ENCODE measurements around the gene HOXC9. TPM values are rescaled to one million over a fixed set of nuclear protein-coding genes. Genes with fewer than 3 reads are reported as not detected.

Gene HOXC9
- total RNA-seq, 2 experiments from 2014 or later: not detected

DNA sequence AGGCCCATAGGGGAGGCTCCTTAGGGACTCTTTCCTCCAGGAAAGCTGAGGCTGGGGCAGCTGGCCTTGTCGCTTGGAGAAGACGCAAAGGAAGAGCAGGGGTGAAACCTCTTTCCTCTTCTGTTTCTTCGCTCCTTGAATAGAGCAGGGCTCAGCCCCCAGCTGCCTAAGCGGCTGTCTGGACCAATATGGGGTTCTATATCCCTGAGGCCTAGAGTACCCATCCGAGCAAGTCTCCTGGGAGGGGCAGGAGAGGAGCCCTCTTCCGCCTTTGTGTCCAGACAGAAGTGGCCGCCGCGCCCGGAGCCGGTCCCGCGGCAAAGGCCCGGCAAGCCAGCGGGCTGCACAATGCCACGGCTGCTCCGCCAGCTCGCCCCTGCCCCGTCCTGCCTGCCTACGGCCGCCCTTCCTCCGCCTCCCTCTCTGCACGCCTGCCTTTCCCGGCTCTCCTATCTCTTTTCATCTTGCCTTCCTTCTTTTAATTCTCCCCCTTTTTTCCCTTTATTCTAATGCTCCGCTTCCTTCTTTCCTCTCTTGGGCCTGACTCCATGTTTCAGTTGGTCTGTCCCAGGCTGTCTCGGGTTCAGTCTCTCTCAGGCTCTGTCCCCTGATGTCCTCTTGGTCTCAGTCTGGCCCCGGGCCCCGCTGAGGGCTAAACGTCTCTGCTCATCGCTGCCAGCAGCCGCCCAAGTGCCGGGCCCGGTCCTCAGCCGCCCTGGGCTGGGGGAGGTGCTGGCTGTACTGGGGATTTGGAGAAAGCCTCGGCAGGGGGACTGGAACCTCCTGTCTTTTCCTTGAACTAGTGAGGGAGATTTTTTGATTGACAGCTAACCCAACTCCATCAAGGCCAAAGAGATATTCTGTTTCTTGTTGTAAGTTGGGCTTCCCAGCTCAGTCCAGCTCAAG, 2.5 kb upstream of the HOXC9 start:
- peaks cover 96% of the 10 kb centered on the region for H3K27me3 Mint-ChIP-seq

GRCh38 chr12:53998110-53998899, 1.7 kb upstream of the HOXC9 start:
- Mint-ChIP-seq H3K4me3 (no peak overlapping the region), H3K27ac (no peak overlapping the region), H3K4me1 (peaks cover 14% of the 10 kb centered on the region), H3K27me3 (peaks cover 97% of the 10 kb centered on the region), H3K9me3 (ENCODE audit: low read depth) (no peaks in the 10 kb centered on the region), H3K36me3 (peaks cover 1% of the 10 kb centered on the region)
- no peak for DNase-seq
- ATAC-seq: no peak
- CTCF ChIA-PET: interaction anchor here (1.1 to 6.1 kb wide), 9 partner anchors 7 to 210 kb away, joined by 3 to 41 read pairs (median 6); partner anchors contain the start of genes HOXC10, HOXC5 and HOXC8

More for the DNA sequence above, 2.5 kb upstream of the HOXC9 start:
- H3K9me3 Mint-ChIP-seq (ENCODE audit: low read depth): no peaks in the 10 kb centered on the region
- ATAC-seq: no peak
- no peak for DNase-seq
- peaks cover 1% of the 10 kb centered on the region for H3K36me3 Mint-ChIP-seq
- H3K27ac Mint-ChIP-seq: no peak overlapping the region
- peaks cover 14% of the 10 kb centered on the region for H3K4me1 Mint-ChIP-seq
- CTCF ChIA-PET: interaction anchor here (1.3 to 6.1 kb wide), 7 partner anchors 8 to 210 kb away, joined by 4 to 41 read pairs (median 7); partner anchors contain the start of genes HOXC10, HOXC5 and HOXC8
- no peak overlapping the region for H3K4me3 Mint-ChIP-seq

DNA sequence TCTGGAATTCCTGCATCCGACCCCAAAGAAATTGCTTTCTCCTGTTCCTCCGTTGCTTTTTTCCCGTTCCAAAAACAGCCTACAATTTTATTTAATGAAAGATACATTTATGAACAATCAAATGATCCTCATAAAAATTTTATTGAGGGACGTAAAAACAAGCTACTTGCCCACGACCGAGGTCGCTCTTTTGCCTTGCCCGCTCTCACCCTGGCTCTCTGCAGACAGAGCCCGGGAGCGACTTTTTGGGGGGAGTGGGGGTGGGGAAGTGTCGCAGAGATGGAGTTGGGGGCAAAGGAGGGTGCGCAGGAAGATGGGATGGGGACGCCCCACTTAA, 1.1 kb upstream of the HOXC9 start:
- peaks cover 1% of the 10 kb centered on the region for H3K36me3 Mint-ChIP-seq
- H3K4me1 Mint-ChIP-seq: peaks cover 14% of the 10 kb centered on the region
- no peak overlapping the region for H3K4me3 Mint-ChIP-seq
- DNase-seq: no peak
- no peaks in the 10 kb centered on the region for H3K9me3 Mint-ChIP-seq (ENCODE audit: low read depth)
- CTCF ChIA-PET: interaction anchor here (1.1 to 6.1 kb wide), 7 partner anchors 10 to 209 kb away, joined by 3 to 41 read pairs (median 6); partner anchors contain the start of genes HOXC10, HOXC5 and HOXC8
- no peak overlapping the region for H3K27ac Mint-ChIP-seq
- H3K27me3 Mint-ChIP-seq: peaks cover 97% of the 10 kb centered on the region
- no peak for ATAC-seq

DNA sequence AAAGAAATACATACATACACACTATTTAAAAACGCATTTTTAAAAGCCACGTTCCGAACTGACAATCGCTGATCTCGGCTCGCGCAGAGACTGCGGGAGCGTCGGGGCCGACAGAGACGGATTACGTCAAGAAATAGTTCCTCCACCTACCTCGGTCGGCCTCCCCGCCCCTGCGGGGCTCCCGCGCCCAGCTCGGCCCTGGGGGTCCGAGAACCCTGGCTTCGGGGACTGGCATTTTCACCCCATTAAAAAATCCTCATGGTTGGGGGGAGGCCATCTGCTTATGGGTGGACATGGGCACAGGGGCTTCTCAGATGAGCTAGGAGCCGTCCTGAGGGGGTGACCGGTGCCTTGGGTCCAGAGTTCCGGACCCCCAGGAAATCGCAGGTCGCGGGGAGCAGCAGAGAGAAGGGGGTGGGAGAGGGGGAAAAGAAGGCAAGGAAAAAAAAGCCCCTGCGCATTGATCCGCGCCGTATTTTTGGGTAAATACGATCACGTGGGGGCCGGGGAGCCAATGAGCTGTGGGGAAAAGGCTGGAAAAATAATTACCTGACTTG, 324 bp upstream of the HOXC9 start:
- H3K36me3 Mint-ChIP-seq: peaks cover 1% of the 10 kb centered on the region
- H3K4me3 Mint-ChIP-seq: peak overlapping the region; percentile 42
- peaks cover 97% of the 10 kb centered on the region for H3K27me3 Mint-ChIP-seq
- ATAC-seq (no peak), DNase-seq (no peak)
- no peak overlapping the region for H3K27ac Mint-ChIP-seq
- peaks cover 14% of the 10 kb centered on the region for H3K4me1 Mint-ChIP-seq
- CTCF ChIA-PET: interaction anchor here (0.6 to 6.1 kb wide), 13 partner anchors 9 to 243 kb away, joined by 3 to 41 read pairs (median 3); partner anchors contain the start of genes HOXC10, HOXC5 and HOXC8
- H3K9me3 Mint-ChIP-seq (ENCODE audit: low read depth): no peaks in the 10 kb centered on the region

- Mint-ChIP-seq H3K4me1 (peaks cover 15% of the 10 kb centered on the region), H3K4me3 (no peak overlapping the region), H3K9me3 (ENCODE audit: low read depth) (no peaks in the 10 kb centered on the region), H3K27ac (no peak overlapping the region), H3K27me3 (peaks cover 98% of the 10 kb centered on the region), H3K36me3 (no peaks in the 10 kb centered on the region)
- DNase-seq (no peak), ATAC-seq (no peak)
- CTCF ChIA-PET: interaction anchor here (1.0 to 8.4 kb wide), 5 partner anchors 15 to 200 kb away, joined by 3 to 136 read pairs (median 11); partner anchors contain the start of genes HOXC10, HOXC5 and SMUG1
Observed at GRCh38 chr12:54001283-54002187, 1.6 kb downstream of the HOXC9 start.

- H3K9me3 Mint-ChIP-seq (ENCODE audit: low read depth): no peaks in the 10 kb centered on the region
- CTCF ChIA-PET: interaction anchor here (3.5 to 8.4 kb wide), 4 partner anchors 16 to 205 kb away, joined by 11 to 136 read pairs (median 68); partner anchors contain the start of genes HOXC10 and SMUG1
- no peak overlapping the region for H3K27ac Mint-ChIP-seq
- no peak for DNase-seq
- H3K4me1 Mint-ChIP-seq: peaks cover 15% of the 10 kb centered on the region
- no peak overlapping the region for H3K4me3 Mint-ChIP-seq
- no peaks in the 10 kb centered on the region for H3K36me3 Mint-ChIP-seq
- ATAC-seq: no peak
- H3K27me3 Mint-ChIP-seq: peaks cover 98% of the 10 kb centered on the region
Observed at GRCh38 chr12:54002278-54002914, 2.4 kb downstream of the HOXC9 start.

DNA sequence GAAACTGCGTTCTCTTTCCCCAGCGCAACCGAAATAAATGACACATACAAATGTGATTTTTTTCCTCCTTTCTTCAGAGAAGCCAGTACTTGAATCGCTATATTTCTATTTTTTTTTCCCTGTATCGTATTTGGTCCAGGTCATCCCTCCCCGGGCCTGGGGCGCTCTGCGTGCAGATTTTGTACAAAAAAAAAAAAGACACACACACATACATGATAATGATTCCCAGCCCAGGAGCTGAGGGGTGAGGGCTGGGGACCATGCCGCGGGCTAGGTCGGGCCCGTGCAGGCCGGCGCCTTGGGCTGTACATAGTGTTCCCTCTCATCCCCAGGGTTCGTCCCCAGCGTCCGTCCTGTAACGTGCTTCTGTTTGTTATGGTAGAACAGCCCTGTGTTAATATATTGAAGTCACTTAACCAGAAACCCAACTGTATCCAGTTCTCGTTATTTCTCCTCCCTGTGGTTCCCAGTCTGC, 3.0 kb downstream of the HOXC9 start:
- CTCF ChIA-PET: interaction anchor here (1.2 to 8.4 kb wide), 6 partner anchors 16 to 204 kb away, joined by 3 to 136 read pairs (median 27); partner anchors contain the start of genes HOXC10 and SMUG1
- no peaks in the 10 kb centered on the region for H3K9me3 Mint-ChIP-seq (ENCODE audit: low read depth)

GRCh38 chr12:54003625-54004024, 3.7 kb downstream of the HOXC9 start:
- H3K4me3 Mint-ChIP-seq: no peak overlapping the region
- H3K36me3 Mint-ChIP-seq: no peaks in the 10 kb centered on the region
- no peaks in the 10 kb centered on the region for H3K9me3 Mint-ChIP-seq (ENCODE audit: low read depth)

More for the DNA sequence above, 3.0 kb downstream of the HOXC9 start:
- DNase-seq (no peak), ATAC-seq (no peak)
- Mint-ChIP-seq H3K4me3 (no peak overlapping the region), H3K27ac (no peak overlapping the region), H3K4me1 (peaks cover 13% of the 10 kb centered on the region), H3K36me3 (no peaks in the 10 kb centered on the region), H3K27me3 (peaks cover 98% of the 10 kb centered on the region)

GRCh38 chr12:54004063-54004840, 4.3 kb downstream of the HOXC9 start:
- DNase-seq (no peak), ATAC-seq (no peak)
- no peaks in the 10 kb centered on the region for H3K9me3 Mint-ChIP-seq (ENCODE audit: low read depth)
- CTCF ChIA-PET: interaction anchor here (1.2 to 8.4 kb wide), 9 partner anchors 12 to 210 kb away, joined by 3 to 136 read pairs (median 68); partner anchors contain the start of genes HOXC10, HOXC5, HOXC6 and SMUG1
- H3K36me3 Mint-ChIP-seq: no peaks in the 10 kb centered on the region
- H3K27ac Mint-ChIP-seq: no peak overlapping the region
- peaks cover 97% of the 10 kb centered on the region for H3K27me3 Mint-ChIP-seq
- peaks cover 14% of the 10 kb centered on the region for H3K4me1 Mint-ChIP-seq
- H3K4me3 Mint-ChIP-seq: no peak overlapping the region

More at GRCh38 chr12:54003625-54004024, 3.7 kb downstream of the HOXC9 start:
- no peak overlapping the region for H3K27ac Mint-ChIP-seq
- peaks cover 98% of the 10 kb centered on the region for H3K27me3 Mint-ChIP-seq
- peaks cover 13% of the 10 kb centered on the region for H3K4me1 Mint-ChIP-seq
- DNase-seq (no peak), ATAC-seq (no peak)
- CTCF ChIA-PET: interaction anchor here (1.2 to 8.4 kb wide), 8 partner anchors 13 to 211 kb away, joined by 3 to 136 read pairs (median 71); partner anchors contain the start of genes HOXC10, HOXC5, HOXC6 and SMUG1

GRCh38 chr12:54004841-54005530, 5.0 kb downstream of the HOXC9 start:
- Mint-ChIP-seq H3K36me3 (no peaks in the 10 kb centered on the region), H3K4me1 (peaks cover 15% of the 10 kb centered on the region), H3K9me3 (ENCODE audit: low read depth) (no peaks in the 10 kb centered on the region), H3K27ac (no peak overlapping the region), H3K27me3 (peaks cover 97% of the 10 kb centered on the region), H3K4me3 (no peak overlapping the region)
- CTCF ChIA-PET: interaction anchor here (0.9 to 8.4 kb wide), 18 partner anchors 7 to 210 kb away, joined by 3 to 136 read pairs (median 6); partner anchors contain the start of genes HOXC10, HOXC4, HOXC5 and HOXC6
- ATAC-seq (no peak), DNase-seq (no peak)

Data from activated CD8-positive, alpha-beta memory T cell treated with anti-CD3 and anti-CD28 coated beads, Interleukin-2, amount 10 ng/mL, durations not matched to agents 7 days and 5 days (primary cell).